Mammary epithelial cell (primary cell): ENCODE data around the gene FRYL.

Experiments used
- CTCF ChIP-seq, 2 donors: IDR thresholded peaks in 1 of 2; conservative IDR thresholded peaks in 1 of 2; 2 replicates each; pipeline ENCODE4 v1.5.1; 2011 to 2012; ENCODE audit warnings: inconsistent platforms in 2 of 2, low read length in 2 of 2, mild to moderate bottlenecking in 2 of 2, control low read depth in 1 of 2, low read depth in 1 of 2; ENCODE audit not compliant: insufficient read depth in 1 of 2; ENCODE audit errors: extremely low read depth in 1 of 2
- EZH2 ChIP-seq: IDR thresholded peaks from 2 replicates; pipeline ENCODE4 v1.6.1; 2012; ENCODE audit warnings: low read length, inconsistent platforms, borderline replicate concordance

- TF ChIP-seq CTCF (conservative IDR thresholded peaks at IDR 0.05 in 1 of 2, IDR thresholded peaks at IDR 0.05 in 1 of 2; ENCODE audit: extremely low read depth in 1 of 2, insufficient read depth in 1 of 2, low read depth in 1 of 2, low read length in 2 of 2) (no peak), EZH2 (no peak)
Measured at GRCh38 chr4:48816971-48817370, 36.9 kb upstream of the FRYL start.
